Suprapubic skin (tissue), 4 donors: ENCODE measurements around the gene SV2C. TPM values are rescaled to one million over a fixed set of nuclear protein-coding genes. Genes with fewer than 3 reads are reported as not detected.

Experiments used
- DNase-seq, 2 donors: peaks; one replicate each; pipeline ENCODE4 v3.0.0-alpha.2; 2019; ENCODE audit warnings: low spot score in 2 of 2
- H3K27ac ChIP-seq: fragments of 200-600 bp; sonication (generic); one replicate; pipeline ENCODE4 v1.5.1; 2019
- H3K27me3 ChIP-seq: fragments of 200-600 bp; sonication (generic); one replicate; pipeline ENCODE4 v1.5.1; 2019
- H3K36me3 ChIP-seq: fragments of 200-600 bp; sonication (generic); one replicate; pipeline ENCODE4 v1.5.1; 2019
- H3K4me1 ChIP-seq: fragments of 200-600 bp; sonication (generic); one replicate; pipeline ENCODE4 v1.5.1; 2019
- H3K4me3 ChIP-seq: fragments of 200-600 bp; sonication (generic); one replicate; pipeline ENCODE4 v1.5.1; 2019; ENCODE audit warnings: mild to moderate bottlenecking
- H3K9me3 ChIP-seq: fragments of 200-600 bp; sonication (generic); one replicate; pipeline ENCODE4 v1.5.1; 2019
- CTCF ChIP-seq, 2 donors: fragments of 200-600 bp in 1 of 2; fragments of 450-650 bp in 1 of 2; sonication (generic) in 1 of 2; IDR thresholded peaks; one replicate each; pipeline ENCODE4 v1.5.1; 2016 to 2019; ENCODE audit warnings: antibody characterized with exemption in 2 of 2, mild to moderate bottlenecking in 1 of 2, moderate library complexity in 1 of 2
- EP300 ChIP-seq: sonication (generic); formaldehyde crosslinking; IDR thresholded peaks from one replicate; pipeline ENCODE4 v1.6.1; 2017; ENCODE audit warnings: antibody characterized with exemption
- POLR2A ChIP-seq, 2 donors: fragments of 450-650 bp; IDR thresholded peaks; one replicate each; pipeline ENCODE4 v1.6.1; 2017; ENCODE audit warnings: antibody characterized with exemption in 2 of 2, mild to moderate bottlenecking in 2 of 2, moderate library complexity in 2 of 2
- POLR2AphosphoS5 ChIP-seq, 3 donors: sonication (generic); formaldehyde crosslinking; IDR thresholded peaks; one replicate each; pipeline ENCODE4 v1.6.1; 2017; ENCODE audit warnings: antibody characterized with exemption in 3 of 3
- WGBS: methylation state at CpG from one replicate; pipeline ENCODE4 v1.1.5; 2018; 5-methylcytosine and 5-hydroxymethylcytosine counted together
- total RNA-seq, 4 donors: library from RNA; depleted of rRNA; stranded (reverse); fragments of >200 nt; gene quantifications; one replicate each; pipeline ENCODE4 v1.1.0, GENCODE V29; 2016

The SV2C gene
- total RNA-seq, 4 donors from 2014 or later, result 0.16 to 0.30 (median 0.23) TPM; not detected in 1

- H3K36me3 ChIP-seq, result no peaks in the 10 kb centered on the region
- peaks cover 2% of the 10 kb centered on the region for H3K4me1 ChIP-seq
- WGBS, result 66% methylated on average over 3 of the region's 3 CpGs
- no peak overlapping the region for H3K4me3 ChIP-seq
- no peak for TF ChIP-seq EP300
- TF ChIP-seq CTCF (IDR thresholded peaks at IDR 0.05), result no peak
- no peak for TF ChIP-seq POLR2A (IDR thresholded peaks at IDR 0.05)
- no peak for TF ChIP-seq POLR2AphosphoS5 (IDR thresholded peaks at IDR 0.05)
- no peak for DNase-seq
- no peak overlapping the region for H3K27ac ChIP-seq
- no peaks in the 10 kb centered on the region for H3K27me3 ChIP-seq
- no peaks in the 10 kb centered on the region for H3K9me3 ChIP-seq
Measured at GRCh38 chr5:76194340-76194739, 111.2 kb downstream of the SV2C start.

GRCh38 chr5:76196457-76196856, 113.3 kb downstream of the SV2C start:
- WGBS, result 89% methylated on average over 3 of the region's 3 CpGs
- DNase-seq, result no peak
- no peak overlapping the region for H3K4me3 ChIP-seq
- H3K9me3 ChIP-seq, result no peaks in the 10 kb centered on the region
- H3K4me1 ChIP-seq, result peaks cover 4% of the 10 kb centered on the region
- TF ChIP-seq EP300, result no peak
- TF ChIP-seq CTCF (IDR thresholded peaks at IDR 0.05), result no peak
- no peak for TF ChIP-seq POLR2AphosphoS5 (IDR thresholded peaks at IDR 0.05)
- no peak for TF ChIP-seq POLR2A (IDR thresholded peaks at IDR 0.05)
- no peak overlapping the region for H3K27ac ChIP-seq
- no peaks in the 10 kb centered on the region for H3K27me3 ChIP-seq
- no peaks in the 10 kb centered on the region for H3K36me3 ChIP-seq

- DNase-seq, result no peak
- no peak for TF ChIP-seq POLR2A (IDR thresholded peaks at IDR 0.05)
- no peak for TF ChIP-seq CTCF (IDR thresholded peaks at IDR 0.05)
- TF ChIP-seq EP300, result no peak
- TF ChIP-seq POLR2AphosphoS5 (IDR thresholded peaks at IDR 0.05), result no peak
- Histone ChIP-seq H3K9me3 (no peaks in the 10 kb centered on the region), H3K36me3 (no peaks in the 10 kb centered on the region), H3K27ac (no peak overlapping the region), H3K4me1 (peaks cover 4% of the 10 kb centered on the region), H3K4me3 (no peak overlapping the region), H3K27me3 (no peaks in the 10 kb centered on the region)
- 92% methylated on average over 2 of the region's 2 CpGs for WGBS
Measured at GRCh38 chr5:76196886-76197489, 113.8 kb downstream of the SV2C start.

DNA sequence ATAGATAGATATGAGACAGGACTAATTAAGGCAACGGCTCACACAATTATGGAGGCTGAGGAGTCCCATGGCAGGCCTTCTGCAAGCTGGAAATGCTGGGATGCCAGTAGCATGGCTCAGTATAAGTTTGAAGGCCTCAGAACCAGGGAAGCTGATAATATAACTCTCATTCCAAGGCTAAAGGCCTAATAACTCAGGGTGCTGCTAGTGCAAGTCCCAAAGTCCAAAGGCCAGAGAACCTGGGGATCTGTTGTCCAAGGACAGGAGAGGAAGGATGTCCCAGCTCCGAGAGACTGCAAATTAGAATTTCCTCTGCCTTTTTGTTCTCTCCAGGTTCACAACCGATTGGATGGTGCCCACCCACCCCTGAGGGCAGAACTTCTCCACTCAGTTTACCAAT, 114.5 kb downstream of the SV2C start:
- Histone ChIP-seq H3K4me3 (no peak overlapping the region), H3K9me3 (no peaks in the 10 kb centered on the region), H3K4me1 (peaks cover 4% of the 10 kb centered on the region), H3K27ac (no peak overlapping the region), H3K36me3 (no peaks in the 10 kb centered on the region), H3K27me3 (no peaks in the 10 kb centered on the region)
- no peak for TF ChIP-seq POLR2AphosphoS5 (IDR thresholded peaks at IDR 0.05)
- TF ChIP-seq POLR2A (IDR thresholded peaks at IDR 0.05), result no peak
- no peak for TF ChIP-seq EP300
- no peak for TF ChIP-seq CTCF (IDR thresholded peaks at IDR 0.05)
- WGBS, result 80% methylated on average over 3 of the region's 3 CpGs
- no peak for DNase-seq

- Histone ChIP-seq H3K27me3 (no peaks in the 10 kb centered on the region), H3K36me3 (no peaks in the 10 kb centered on the region), H3K4me3 (no peak overlapping the region), H3K27ac (no peak overlapping the region), H3K4me1 (peaks cover 10% of the 10 kb centered on the region), H3K9me3 (no peaks in the 10 kb centered on the region)
- 52% methylated on average over 6 of the region's 6 CpGs for WGBS
- no peak for DNase-seq
- no peak for TF ChIP-seq POLR2A (IDR thresholded peaks at IDR 0.05)
- TF ChIP-seq POLR2AphosphoS5 (IDR thresholded peaks at IDR 0.05), result no peak
- TF ChIP-seq EP300, result no peak
- no peak for TF ChIP-seq CTCF (IDR thresholded peaks at IDR 0.05)
Measured at GRCh38 chr5:76199336-76200318, 116.4 kb downstream of the SV2C start.
